Body of pancreas (tissue), 4 donors: ENCODE results near the gene PRKRIP1. TPM values are rescaled to one million over a fixed set of nuclear protein-coding genes. Genes with fewer than 3 reads are reported as not detected.
A peak's percentile ranks its signal among the peaks of the same experiment; 100 is the strongest.
"Not testable (repeated sequence)": the region's sequence is repeated elsewhere in the genome, so short reads cannot be mapped to it uniquely, and the experiment has no call there.

Experiments used
- ATAC-seq: fragments of 150-250 bp; one replicate; pipeline ENCODE4 v1.9.1; 2016
- DNase-seq, 4 donors: peaks; one replicate each; pipeline ENCODE4 v3.0.0-alpha.2; 2019
- H3K27ac ChIP-seq, 4 donors: fragments of 200-600 bp; sonication (generic); 1 replicate in 3 of 4; 2 replicates in 1 of 4; pipeline versions ENCODE4 v1.5.1 to v1.6.1; 2016 to 2019; ENCODE audit warnings: mild to moderate bottlenecking in 1 of 4, mixed read lengths in 1 of 4, moderate library complexity in 1 of 4
- H3K27me3 ChIP-seq, 2 donors: fragments of 200-600 bp; sonication (generic); one replicate each; pipeline ENCODE4 v1.6.0; 2016; ENCODE audit warnings: mild to moderate bottlenecking in 1 of 2
- H3K36me3 ChIP-seq, 2 donors: fragments of 200-600 bp; sonication (generic); replicated peaks in 1 of 2; 2 replicates each; pipeline ENCODE4 v1.5.1; 2016; ENCODE audit warnings: low read depth in 2 of 2; ENCODE audit not compliant: insufficient read depth in 1 of 2
- H3K4me1 ChIP-seq: fragments of 200-600 bp; sonication (generic); one replicate; pipeline ENCODE4 v1.6.0; 2016
- H3K4me3 ChIP-seq, 2 donors: fragments of 200-600 bp; sonication (generic); 1 replicate in 1 of 2; 2 replicates in 1 of 2; pipeline ENCODE4 v1.5.1; 2016 to 2019
- H3K9me3 ChIP-seq, 3 donors: fragments of 200-600 bp; sonication (generic); 1 replicate in 2 of 3; 2 replicates in 1 of 3; pipeline ENCODE4 v1.5.1; 2016
- POLR2A ChIP-seq, 3 donors: fragments of 450-650 bp; IDR thresholded peaks; one replicate each; pipeline ENCODE4 v1.6.1; 2016; ENCODE audit warnings: antibody characterized with exemption in 3 of 3, mild to moderate bottlenecking in 2 of 3
- WGBS, 2 donors: methylation state at CpG; one replicate each; pipeline ENCODE4 v1.1.5; 2017; 5-methylcytosine and 5-hydroxymethylcytosine counted together
- intact Hi-C: fragments of 100-400 bp; cut with DNase I; formaldehyde crosslinking; loops from one replicate; pipeline ENCODE4 v1.15.1; 2023
- microRNA-seq, 2 donors: library from miRNA; unstranded; fragments of <30 nt; microRNA quantifications; one replicate each; pipeline ENCODE4, GENCODE V29; 2016; ENCODE audit warnings: borderline number of aligned reads in 2 of 2, borderline replicate concordance in 2 of 2
- small RNA-seq: library from RNA; depleted of rRNA; stranded (forward); fragments of <200 nt; gene quantifications from one replicate; pipeline ENCODE3, GENCODE V24; 2016
- total RNA-seq, 2 donors: library from RNA; depleted of rRNA; stranded (reverse); fragments of >200 nt; gene quantifications; one replicate each; pipeline ENCODE4 v1.1.0, GENCODE V29; 2016
- TF ChIP-seq, protein P1 (sequence below), 7 experiments: fragments of 450-650 bp in 4 of 7; fragments of 200-600 bp in 3 of 7; sonication (generic) in 3 of 7; IDR thresholded peaks; one replicate each; pipeline ENCODE4 v1.5.1; 2016 to 2019; ENCODE audit warnings: antibody characterized with exemption in 7 of 7

Gene PRKRIP1
- total RNA-seq, 2 donors from 2014 or later, result 25.2 to 40.2 TPM

DNA sequence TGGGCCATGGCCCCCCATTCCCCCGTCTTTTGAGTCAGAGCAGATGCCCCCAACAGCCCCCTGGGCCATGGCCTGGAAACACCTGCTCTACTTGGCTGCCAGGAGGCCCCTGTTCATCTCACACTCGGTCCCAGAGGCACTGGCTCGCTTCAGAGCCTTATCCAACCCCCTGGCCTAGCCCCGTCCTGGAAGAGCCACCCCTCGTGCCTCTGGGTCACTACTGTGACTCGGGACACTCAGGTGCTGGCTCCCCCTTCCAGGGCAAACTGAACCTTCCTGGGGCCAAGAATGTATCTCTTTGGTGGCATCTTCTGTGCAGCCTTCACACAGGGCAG, 75.6 kb downstream of the PRKRIP1 start:
- H3K4me3 ChIP-seq, result no peak overlapping the region
- DNase-seq, result peak in 1 of 4 donors; percentile 1
- 91 to 92% methylated on average over 1 to 6 of the region's 6 CpGs for WGBS, 2 donors
- no peak overlapping the region for H3K27ac ChIP-seq
- TF ChIP-seq, protein P1, sequence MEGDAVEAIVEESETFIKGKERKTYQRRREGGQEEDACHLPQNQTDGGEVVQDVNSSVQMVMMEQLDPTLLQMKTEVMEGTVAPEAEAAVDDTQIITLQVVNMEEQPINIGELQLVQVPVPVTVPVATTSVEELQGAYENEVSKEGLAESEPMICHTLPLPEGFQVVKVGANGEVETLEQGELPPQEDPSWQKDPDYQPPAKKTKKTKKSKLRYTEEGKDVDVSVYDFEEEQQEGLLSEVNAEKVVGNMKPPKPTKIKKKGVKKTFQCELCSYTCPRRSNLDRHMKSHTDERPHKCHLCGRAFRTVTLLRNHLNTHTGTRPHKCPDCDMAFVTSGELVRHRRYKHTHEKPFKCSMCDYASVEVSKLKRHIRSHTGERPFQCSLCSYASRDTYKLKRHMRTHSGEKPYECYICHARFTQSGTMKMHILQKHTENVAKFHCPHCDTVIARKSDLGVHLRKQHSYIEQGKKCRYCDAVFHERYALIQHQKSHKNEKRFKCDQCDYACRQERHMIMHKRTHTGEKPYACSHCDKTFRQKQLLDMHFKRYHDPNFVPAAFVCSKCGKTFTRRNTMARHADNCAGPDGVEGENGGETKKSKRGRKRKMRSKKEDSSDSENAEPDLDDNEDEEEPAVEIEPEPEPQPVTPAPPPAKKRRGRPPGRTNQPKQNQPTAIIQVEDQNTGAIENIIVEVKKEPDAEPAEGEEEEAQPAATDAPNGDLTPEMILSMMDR (IDR thresholded peaks at IDR 0.05), result no peak
- TF ChIP-seq POLR2A (IDR thresholded peaks at IDR 0.05), result no peak
- no peaks in the 10 kb centered on the region for H3K9me3 ChIP-seq
- intact Hi-C loops, result no loop called here
- H3K27me3 ChIP-seq, result no peaks in the 10 kb centered on the region
- H3K4me1 ChIP-seq, result no peaks in the 10 kb centered on the region
- peaks cover 0 to 6% of the 10 kb centered on the region in 2 donors for H3K36me3 ChIP-seq
- ATAC-seq, result no peak

DNA sequence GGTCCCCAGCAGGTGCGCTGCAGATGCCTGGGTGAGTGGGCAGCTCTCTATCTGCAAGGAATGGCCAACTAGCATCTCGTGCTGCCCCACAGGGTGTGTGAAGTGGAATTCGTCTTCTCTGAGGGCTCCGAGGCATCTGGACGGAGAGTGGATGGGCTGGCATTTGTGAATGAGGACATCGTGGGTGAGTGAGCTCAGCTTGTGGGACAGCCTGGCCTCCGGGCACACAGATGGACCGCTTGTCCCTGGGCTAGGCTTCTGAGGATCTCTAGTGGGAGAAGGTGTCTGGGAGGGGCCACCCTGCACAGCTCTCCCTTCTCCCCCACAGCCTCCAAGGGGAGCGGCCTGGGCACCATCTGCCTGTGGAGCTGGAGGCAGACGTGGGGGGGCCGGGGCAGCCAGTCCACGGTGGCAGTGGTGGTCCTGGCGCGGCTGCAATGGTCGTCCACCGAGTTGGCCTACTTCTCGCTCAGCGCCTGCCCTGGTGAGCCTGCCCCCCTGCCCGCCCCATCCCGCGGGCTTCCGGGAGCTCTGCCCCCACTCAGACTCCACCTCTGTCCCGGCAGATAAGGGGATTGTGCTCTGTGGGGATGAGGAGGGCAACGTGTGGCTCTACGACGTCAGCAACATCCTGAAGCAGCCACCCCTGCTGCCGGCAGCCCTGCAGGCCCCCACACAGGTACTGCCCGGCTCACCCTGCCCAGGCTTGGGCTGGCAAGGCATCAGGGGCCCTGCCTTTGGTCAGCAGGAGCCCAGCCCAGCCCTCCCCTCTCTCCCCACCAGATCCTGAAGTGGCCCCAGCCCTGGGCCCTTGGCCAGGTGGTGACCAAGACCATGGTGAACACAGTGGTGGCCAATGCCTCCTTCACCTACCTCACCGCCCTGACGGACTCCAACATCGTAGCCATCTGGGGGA, 76.2 kb downstream of the PRKRIP1 start:
- Histone ChIP-seq H3K27ac (no peak overlapping the region), H3K9me3 (no peaks in the 10 kb centered on the region), H3K36me3 (peaks cover 0 to 6% of the 10 kb centered on the region in 2 donors), H3K27me3 (no peaks in the 10 kb centered on the region), H3K4me1 (no peaks in the 10 kb centered on the region), H3K4me3 (no peak overlapping the region)
- no peak for ATAC-seq
- no peak for TF ChIP-seq POLR2A (IDR thresholded peaks at IDR 0.05)
- TF ChIP-seq, protein P1 (IDR thresholded peaks at IDR 0.05), result no peak
- 78 to 85% methylated on average over 17 of the region's 31 CpGs for WGBS, 2 donors
- peak in 1 of 4 donors; percentile 1 for DNase-seq
- intact Hi-C loops, result no loop called here

DNA sequence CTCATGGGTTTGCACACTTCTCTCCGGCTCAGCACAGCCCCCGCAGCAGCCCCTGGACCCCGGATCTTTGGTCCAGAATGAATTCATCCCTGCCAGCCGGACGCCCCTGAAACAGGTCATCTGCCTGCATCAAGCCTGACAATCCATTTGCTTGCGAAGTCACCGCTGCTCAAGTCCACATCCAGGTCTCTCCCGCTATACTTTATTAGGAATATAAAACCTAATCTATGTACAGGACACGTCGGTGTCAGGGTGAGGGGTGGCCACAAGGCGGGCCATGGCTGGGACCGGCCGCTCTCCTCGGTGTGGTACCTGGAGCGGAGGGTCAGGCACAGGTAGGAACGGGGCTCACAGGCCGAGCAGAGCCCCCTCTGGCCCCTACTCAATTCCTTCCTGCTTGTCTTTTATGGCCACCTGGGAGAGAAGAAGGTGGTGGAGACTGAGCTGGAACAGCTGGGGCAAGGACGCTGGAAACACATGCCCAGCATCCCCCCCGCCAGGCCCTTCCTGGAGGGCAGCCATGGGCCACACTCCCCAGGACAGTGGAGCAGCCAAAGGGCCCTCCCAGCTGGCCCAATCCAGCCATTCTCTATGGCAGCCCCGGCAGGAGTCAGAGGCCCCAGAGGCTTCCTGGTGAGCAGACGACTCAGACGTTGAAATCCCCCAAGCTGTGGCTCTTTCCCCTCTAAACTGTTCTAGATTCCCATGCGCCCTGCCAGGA, 77.3 kb downstream of the PRKRIP1 start:
- intact Hi-C loops, result no loop called here
- H3K27me3 ChIP-seq, result no peaks in the 10 kb centered on the region
- ATAC-seq, result no peak
- peak in 1 of 4 donors; percentile 1 for DNase-seq
- H3K4me3 ChIP-seq, result no peak overlapping the region
- H3K36me3 ChIP-seq, result peaks cover 0 to 6% of the 10 kb centered on the region in 2 donors
- H3K4me1 ChIP-seq, result no peaks in the 10 kb centered on the region
- no peaks in the 10 kb centered on the region for H3K9me3 ChIP-seq
- no peak overlapping the region for H3K27ac ChIP-seq
- 81 to 85% methylated on average over 18 to 23 of the region's 23 CpGs for WGBS, 2 donors
- TF ChIP-seq, protein P1 (IDR thresholded peaks at IDR 0.05), result no peak
- TF ChIP-seq POLR2A (IDR thresholded peaks at IDR 0.05), result no peak

DNA sequence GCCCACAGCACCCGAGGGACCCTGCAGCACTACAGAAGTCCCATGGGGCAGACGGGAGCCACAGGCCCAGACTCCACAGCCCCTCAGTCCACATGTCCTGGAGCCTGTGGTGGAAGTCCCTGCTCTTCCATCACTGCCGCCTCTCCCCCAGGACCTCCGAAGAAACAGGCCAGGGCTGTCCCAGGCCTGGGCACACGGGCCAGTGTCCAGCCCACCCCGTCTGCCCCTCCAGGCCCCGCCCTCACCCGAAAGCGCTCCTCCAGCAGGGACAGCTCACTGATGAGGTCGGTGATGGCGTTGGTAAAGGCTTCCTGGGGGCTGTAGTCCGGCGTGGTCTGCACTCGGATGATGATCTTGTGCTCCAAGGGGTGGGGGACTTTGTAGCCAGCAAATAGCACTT, 78.0 kb downstream of the PRKRIP1 start:
- ATAC-seq, H3K27me3 ChIP-seq, H3K4me3 ChIP-seq, H3K36me3 ChIP-seq, H3K27ac ChIP-seq, DNase-seq, H3K4me1 ChIP-seq, intact Hi-C loops, H3K9me3 ChIP-seq: not testable (repeated sequence)
- 61 to 80% methylated on average over 2 to 8 of the region's 14 CpGs for WGBS, 2 donors

DNA sequence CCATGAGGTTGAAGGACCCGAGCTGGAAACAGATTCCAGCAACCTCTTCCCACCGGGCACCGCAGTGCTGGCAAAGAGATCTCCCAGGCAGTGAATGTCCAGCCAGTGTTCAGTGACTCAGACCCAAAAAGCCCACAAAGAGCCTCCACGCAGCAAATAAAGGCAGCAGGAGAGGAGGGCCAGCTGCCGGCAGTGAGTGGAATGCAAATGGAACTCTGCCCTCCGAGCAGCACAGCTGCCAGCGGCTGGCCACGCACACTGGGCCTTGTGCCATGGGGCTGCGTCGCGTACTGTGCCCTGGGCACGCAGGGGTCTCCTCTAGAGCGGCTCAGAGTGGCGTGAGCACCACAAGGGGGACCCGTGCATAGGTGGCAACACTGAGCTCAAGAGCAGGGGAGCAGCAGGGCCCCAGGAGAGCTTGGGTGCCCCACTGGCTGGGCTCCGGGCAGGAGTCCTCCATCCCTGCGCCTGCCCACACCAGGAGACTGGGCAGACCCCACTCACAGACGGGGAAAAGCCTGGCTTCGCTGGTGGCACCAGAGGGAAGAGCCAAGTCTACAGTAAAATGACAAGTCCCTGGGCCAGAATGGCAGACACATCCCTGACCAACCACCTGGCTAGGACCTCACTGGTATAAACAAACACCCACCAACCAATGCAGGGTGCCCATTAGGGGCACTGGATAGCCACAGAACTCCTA, 78.7 kb downstream of the PRKRIP1 start:
- H3K4me3 ChIP-seq, intact Hi-C loops, H3K4me1 ChIP-seq, H3K9me3 ChIP-seq, ATAC-seq, H3K27ac ChIP-seq, H3K36me3 ChIP-seq, H3K27me3 ChIP-seq: not testable (repeated sequence)
- peak in 1 of 4 donors; percentile 4 for DNase-seq
- WGBS, 2 donors, result 75% methylated on average over 6 of the region's 19 CpGs; no CpG with 5 or more reads in 1 of the 2 donors

Small RNA genes lying within 50 kb of the gene (microRNA-seq; reads per million reads assigned to microRNA genes)
- gene MIR4467 (1.4 to 2.7 reads per million in 2 donors), gene MIR5090 (1.4 to 1.8 reads per million in 2 donors), gene MIR548O (0 reads per million in 2 donors)

Small RNA genes lying within 50 kb of the gene (small RNA-seq; reads per million reads assigned to genes)
- gene AC091390.4 (not detected), gene MIR548O (not detected)

Other genes with a start within 250 kb of the PRKRIP1 start
- gene SH2B2, start 109.5 kb upstream of the PRKRIP1 start, total RNA-seq, result 1 to 10 TPM; 1.0 to 6.3 TPM
- not detected for gene SPDYE6, start 39.9 kb upstream of the PRKRIP1 start, total RNA-seq
- gene ORAI2, start 37.2 kb downstream of the PRKRIP1 start, total RNA-seq, result 10 to 100 TPM; 11.7 to 20.8 TPM
- 10 to 100 TPM; 15.6 to 60.3 TPM for gene ALKBH4, start 68.5 kb downstream of the PRKRIP1 start, total RNA-seq
- 10 to 100 TPM; 13.7 to 27.4 TPM for gene LRWD1, start 68.6 kb downstream of the PRKRIP1 start, total RNA-seq
- gene POLR2J, start 82.6 kb downstream of the PRKRIP1 start, total RNA-seq, result 10 to 100 TPM in 1 of 2 donors, 1 to 10 TPM in 1; 6.6 to 12.5 TPM
- gene RASA4B, start 121.4 kb downstream of the PRKRIP1 start, total RNA-seq, result 10 to 100 TPM in 1 of 2 donors, 1 to 10 TPM in 1; 5.3 to 12.5 TPM
- 10 to 100 TPM in 1 of 2 donors, 1 to 10 TPM in 1; 7.5 to 20.4 TPM for gene UPK3BL2, start 147.3 kb downstream of the PRKRIP1 start, total RNA-seq
- not detected for gene SPDYE2, start 154.9 kb downstream of the PRKRIP1 start, total RNA-seq
- gene POLR2J3, start 176.2 kb downstream of the PRKRIP1 start, total RNA-seq, result 10 to 100 TPM; 25.1 to 26.7 TPM
- gene RASA4, start 220.4 kb downstream of the PRKRIP1 start, total RNA-seq, result 10 to 100 TPM; 16.8 to 34.2 TPM
- 10 to 100 TPM; 11.7 to 36.6 TPM for gene UPK3BL1, start 246.4 kb downstream of the PRKRIP1 start, total RNA-seq